HG02678 (cell line): ENCODE data around the gene UBXN2A.
"Not testable (repeated sequence)": the region's sequence is repeated elsewhere in the genome, so short reads cannot be mapped to it uniquely, and the experiment has no call there.

Experiments
- ATAC-seq: cut with Tn5 transposase; IDR thresholded peaks from one replicate; pipeline ENCODE4 v1.9.1; 2021; ENCODE audit warnings: mild to moderate bottlenecking, moderate library complexity; ENCODE audit not compliant: unreplicated experiment

The UBXN2A gene

DNA sequence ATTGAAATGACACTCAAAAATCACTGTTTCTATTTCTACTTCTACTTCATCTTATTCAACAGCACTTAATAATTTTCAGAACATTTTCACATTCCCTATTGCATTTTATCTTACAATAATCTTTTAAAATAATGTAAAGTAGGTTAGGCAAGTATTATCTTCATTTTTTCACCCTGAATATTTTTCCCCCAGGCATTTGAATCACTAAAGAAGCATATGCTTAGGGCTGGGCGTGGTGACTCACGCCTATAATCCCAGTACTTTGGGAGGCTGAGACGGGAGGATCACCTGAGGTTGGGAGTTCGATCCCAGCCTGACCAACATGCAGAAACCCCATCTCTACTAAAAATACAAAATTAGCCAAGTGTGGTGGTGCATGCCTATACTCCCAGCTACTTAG, 100.2 kb downstream of the UBXN2A start:
- no peak for ATAC-seq

DNA sequence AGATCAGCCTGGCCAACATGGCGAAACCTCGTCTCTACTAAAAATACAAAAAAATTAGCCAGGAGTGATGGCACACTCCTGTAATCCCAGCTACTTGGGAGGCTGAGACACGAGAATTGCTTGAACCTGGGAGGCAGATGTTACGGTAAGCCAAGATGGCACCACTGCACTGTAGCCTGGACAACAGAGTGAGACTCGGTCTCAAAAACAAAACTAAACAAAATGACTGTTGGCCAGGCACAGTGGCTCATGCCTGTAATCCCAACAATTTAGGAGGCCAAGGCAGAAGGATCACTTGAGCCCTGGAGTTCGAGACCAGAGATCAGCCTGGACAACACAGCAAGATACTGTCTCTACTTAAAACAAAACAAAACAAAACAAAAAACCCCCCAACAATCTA, 102.9 kb downstream of the UBXN2A start:
- ATAC-seq, result not testable (repeated sequence)

DNA sequence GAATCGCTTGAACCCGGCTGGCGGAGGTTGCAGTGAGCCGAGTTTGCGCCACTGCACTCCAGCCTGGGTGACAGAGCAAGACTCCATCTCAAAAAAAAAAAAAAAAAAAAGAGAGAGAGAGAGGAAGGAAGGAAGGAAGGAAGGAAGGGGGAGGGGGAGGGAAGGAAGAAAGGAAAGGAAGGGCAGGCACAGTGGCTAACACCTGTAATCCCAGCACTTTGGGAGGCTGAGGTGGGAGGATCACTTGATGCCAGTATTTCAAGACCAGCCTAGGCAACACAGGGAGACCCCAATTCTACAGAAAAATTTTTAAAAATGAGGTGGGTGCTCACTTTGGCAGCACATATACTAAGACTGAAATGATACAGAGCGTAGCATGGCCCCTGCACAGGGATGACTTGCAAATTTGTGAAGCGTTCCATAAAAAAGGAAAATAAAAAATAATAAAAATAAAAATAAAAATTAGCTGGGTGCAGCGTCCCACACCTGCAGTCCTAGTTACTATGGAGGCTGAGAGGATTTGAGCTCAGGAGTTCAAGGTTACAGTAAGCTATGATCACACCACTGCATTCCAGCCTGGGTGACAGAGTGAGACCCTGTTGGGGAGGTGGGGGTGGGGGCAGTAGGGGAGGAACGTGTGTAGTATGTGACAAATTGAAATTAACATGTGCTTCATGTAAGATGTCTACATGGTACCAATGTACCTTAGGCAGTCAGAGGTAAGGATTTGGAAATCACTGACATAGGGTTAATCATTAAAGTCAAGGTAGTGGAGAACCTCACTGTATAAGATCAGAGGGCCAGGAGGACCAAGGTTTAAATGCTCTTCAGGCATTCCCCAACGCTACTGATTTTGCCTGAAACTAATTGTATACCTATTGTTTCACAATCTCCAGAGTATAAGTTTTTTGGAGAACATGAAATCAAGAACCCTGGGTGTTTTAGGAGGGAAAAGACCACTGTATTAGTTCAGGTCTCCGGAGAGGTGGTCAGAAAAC, 105.5 kb downstream of the UBXN2A start:
- no peak for ATAC-seq

DNA sequence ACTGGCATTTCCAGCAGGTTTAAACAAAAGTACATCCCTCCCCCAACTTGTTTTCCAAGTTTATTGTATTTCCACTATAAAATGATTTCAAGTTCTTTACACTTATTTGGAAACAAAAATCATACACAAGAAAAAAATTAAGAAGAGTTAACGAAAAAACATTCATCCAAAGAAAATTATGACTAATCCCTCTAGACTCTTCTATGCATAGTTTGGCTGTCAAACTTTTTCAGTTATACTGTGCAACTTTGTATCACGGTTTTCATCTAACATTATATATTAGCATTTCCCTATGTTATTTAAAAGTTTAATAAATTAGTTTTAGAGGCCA, 106.3 kb downstream of the UBXN2A start:
- ATAC-seq, result no peak

DNA sequence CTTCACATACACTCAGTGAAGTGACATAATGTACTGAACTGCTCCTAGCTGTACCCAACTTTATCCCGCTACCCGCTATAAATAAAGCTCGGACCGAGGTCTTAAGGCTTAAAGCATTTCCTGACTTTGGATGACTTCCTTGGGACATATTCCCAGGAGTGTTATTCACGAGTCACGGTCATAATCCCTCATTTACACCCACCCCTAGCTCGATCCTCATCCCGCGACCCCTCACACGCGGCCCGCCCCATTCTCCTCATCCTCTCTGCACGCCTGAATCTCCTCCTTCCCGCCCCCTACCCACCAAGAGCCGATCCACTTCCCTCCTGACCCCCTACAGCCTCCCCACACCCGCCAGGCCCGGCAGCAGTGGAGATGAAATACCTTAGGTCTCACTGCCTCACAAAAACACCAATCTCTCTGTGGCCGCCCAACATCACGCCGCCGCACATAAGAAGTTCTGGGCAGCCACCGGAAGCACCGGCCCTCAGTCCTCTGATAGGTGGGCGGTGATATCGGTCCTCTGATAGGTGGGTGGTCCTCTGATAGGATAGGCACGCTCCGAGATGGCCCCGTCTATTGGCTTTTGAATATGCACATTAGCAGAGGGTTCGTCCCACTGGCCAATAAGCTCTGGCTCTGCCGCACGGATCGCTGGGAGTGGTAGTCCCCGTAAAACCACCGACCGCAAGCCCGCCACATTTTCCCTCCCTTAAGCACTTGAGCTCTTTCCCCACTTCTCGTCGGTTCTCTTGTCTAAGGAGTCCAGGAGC, 106.9 kb downstream of the UBXN2A start, which contains the start of gene WDCP:
Gene WDCP (minus strand): TSS at position 462 of the 773 bp plus-strand sequence. CDS start 7,897 bp downstream, outside the sequence.
- peak; percentile 99 for ATAC-seq

DNA sequence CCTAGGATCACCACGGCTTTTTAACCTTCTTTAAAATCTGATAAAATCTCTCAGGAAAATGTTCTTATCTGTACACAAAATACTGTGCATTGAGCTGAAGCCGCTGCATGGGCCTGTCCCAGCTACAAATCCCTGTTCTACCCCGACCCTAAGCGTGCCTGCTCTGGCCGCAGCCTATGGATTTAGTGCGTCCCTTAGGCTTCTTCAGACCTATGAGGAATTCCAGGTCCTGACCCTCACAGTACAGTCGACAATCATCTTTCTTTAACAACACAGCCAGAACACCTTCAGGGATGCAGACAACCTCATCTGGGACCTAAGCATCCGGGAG, 107.4 kb downstream of the UBXN2A start:
- peak; percentile 11 for ATAC-seq

DNA sequence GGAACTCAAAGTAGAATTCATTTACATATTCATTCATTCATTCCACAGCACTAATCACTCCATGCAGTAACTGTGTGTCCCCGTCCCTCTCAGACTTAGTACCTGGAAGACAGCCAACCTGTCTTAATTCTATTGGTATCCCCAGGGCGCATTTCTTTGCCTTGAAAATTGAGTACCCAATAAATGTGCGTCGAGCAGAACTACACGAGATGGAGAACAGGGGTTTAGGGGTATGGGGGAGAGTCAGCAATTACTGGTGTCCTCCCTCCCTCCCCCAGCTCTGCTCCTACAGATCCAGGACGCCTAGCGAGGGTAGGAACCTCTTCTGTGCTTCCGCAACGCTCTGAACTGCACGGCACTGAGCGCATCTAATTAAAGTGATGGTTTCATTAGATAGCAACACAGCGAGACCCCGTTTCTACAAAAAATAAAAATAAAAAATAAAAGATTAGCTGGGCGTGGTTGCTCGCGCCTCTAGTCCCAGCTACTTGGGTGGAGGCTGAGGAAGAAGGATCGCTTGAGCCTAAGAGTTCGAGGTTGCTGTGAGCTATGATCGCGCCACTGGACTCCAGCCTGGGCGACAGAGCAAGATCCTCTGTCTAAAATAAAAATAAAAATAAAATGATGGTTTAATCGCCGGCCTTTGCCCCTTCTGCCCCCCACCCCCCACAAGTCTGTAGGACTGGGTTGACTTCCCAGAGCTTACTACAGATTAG, 108.7 kb downstream of the UBXN2A start:
- no peak for ATAC-seq

DNA sequence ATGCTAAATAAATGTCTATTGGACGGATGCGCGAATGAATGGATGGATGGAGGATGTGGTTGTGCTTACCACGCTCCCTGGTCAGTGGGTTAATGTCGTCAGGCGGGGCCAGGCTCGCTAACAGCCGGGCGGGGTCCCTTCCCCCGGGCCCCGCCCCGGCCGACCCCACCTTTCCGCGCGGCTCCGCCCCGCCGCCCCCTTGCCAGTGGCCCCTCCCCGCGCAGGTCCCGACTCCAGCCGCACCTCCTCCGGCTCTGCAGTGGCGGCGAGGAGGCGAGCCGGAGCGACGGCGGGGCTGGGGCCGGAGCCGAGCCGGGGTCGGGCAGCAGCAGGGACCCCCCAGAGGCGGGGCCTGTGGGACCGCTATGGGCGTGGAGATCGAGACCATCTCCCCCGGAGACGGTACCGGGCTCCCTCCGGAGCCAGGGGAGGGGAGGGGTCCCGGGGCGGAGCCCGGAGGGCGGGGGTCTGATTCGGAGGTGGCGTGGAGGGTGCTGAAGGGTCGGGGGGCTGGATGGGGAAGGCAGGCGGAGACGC, 109.3 kb downstream of the UBXN2A start, which contains the start of gene FKBP1B:
Gene FKBP1B (plus strand): TSS at position 257 of the 537 bp plus-strand sequence. CDS start 109 bp downstream, at position 366.
- ATAC-seq, result no peak

DNA sequence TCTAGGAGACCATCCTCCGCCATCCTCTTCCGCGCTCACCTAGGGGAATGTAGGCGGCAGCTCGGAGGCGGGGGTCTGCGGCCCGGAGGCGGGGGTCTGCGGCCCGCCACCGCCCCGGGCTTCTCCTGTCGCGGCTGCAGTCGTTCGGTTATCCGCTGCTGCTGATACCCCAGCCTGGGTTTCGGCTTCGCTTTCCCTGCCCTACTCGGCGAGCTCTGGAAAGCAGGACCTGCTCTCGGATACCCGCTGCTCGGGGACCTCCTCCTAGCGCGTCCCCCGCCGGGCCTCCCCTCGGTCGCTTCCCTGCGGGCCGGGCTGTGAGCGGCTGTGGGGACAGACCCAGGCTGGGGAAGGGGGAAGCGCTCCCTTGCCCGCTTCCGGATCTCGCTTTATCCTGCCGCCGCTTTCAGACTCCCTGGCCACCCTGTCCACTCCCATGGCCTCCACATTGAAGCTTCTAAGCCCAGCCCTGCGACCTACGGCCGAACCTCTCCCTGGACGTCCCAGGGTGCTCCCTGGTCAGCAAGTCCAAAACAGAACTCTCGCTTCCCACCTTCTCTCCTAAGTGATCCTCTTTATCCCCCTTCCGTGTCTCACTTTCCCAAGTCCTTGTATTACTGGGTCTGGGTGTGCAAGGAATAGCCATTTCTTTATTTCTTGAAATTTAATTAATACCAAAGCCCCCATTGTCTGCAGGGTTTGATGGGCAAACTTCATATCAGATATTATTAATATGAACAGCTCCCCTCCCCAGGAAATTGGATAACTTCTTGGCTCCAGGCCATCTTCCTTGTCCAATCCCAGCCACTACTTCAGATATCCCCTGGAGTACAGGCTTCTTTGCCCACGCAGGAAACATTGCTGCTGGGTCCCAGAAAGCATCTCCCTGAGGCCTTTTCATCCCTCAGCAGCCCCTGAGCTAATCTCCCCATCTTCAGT, 110.0 kb downstream of the UBXN2A start:
- no peak for ATAC-seq

DNA sequence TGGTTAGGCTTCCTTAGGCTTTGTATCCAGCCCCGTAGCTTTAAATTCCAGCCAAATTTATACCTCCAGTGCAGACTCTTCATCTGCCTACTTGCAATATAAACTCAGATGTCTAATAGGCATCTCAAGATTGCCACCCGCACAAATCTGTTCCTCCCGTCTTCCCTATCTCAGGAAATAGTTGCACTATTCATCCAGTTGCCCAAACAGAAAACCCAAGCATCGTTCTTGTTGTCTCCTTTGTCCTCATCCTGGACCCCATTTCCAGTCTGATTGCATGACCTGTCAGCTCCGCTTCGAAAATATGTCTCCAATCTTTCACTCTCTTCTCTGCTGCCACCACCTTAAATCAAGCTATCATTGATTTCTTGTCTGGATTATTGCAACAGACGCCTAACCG, 111.6 kb downstream of the UBXN2A start:
- ATAC-seq, result no peak

DNA sequence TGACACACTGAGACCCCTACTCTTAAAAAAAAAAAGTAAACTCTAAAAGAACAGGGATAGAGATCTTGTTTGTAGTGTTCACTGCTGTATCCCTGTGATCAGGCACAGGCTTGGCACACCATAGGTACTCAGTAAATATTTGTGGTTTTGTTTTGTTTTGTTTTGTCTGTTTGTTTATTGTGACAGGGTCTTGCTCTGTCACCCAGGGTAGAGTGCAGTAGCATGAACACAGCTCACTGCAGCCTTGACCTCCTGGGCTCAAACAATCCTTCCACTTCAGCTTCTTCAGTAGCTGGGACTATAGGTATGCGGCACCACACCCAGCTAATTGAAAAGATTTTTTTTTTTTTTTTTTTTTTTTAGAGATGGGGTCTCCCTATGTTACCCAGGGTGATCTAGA, 112.7 kb downstream of the UBXN2A start:
- no peak for ATAC-seq
